K562 (cell line): ENCODE measurements around the gene SPIRE1. TPM values are rescaled to one million over a fixed set of nuclear protein-coding genes. Genes with fewer than 3 reads are reported as not detected.
A peak's percentile ranks its signal among the peaks of the same experiment; 100 is the strongest.

Experiments
- ATAC-seq: fragments of 200-7000 bp; cut with Tn5 transposase; 3 replicates; pipeline ENCODE4 v1.9.1; 2020; ENCODE audit warnings: moderate library complexity
- BruUV-seq: library from RNA; stranded (reverse); fragments of 400-500 nt; replicated peaks from 2 replicates; lab custom pipeline; 2021; lab: Mats Ljungman, UMichigan
- CTCF ChIA-PET: fragments of 300-600 bp; formaldehyde crosslinking; extraction: SDS; loops from one replicate; lab custom pipeline; 2021; ENCODE audit warnings: low intra/inter-chr PET ratio; lab: Yijun Ruan, JAX
- POLR2A ChIA-PET: fragments of 300-600, 350-650 bp; sonication (Branson Sonifier 250); formaldehyde crosslinking; extraction: SDS; loops from one replicate; lab custom pipeline; 2021; ENCODE audit warnings: antibody characterized with exemption, inconsistent platforms; lab: Yijun Ruan, JAX
- DNase-seq, 4 experiments: peaks; one replicate each; pipeline versions ENCODE4 v3.0.0 to v3.0.0-alpha.2; 2011 to 2018; ENCODE audit warnings: low spot score in 3 of 4, mixed read lengths in 3 of 4; ENCODE audit errors: extremely low read depth in 1 of 4
- FAIRE-seq: peaks from 2 replicates; lab custom pipeline; 2011; peaks lifted over from hg19 to GRCh38; lab: Jason Lieb, UNC
- H2AFZ ChIP-seq: 2 replicates; pipeline ENCODE4 v1.6.0; 2011; ENCODE audit warnings: low read depth, low read length, control low read depth, inconsistent platforms
- H3K27ac ChIP-seq: fragments of 200-600 bp; 3 replicates; pipeline ENCODE4 v1.8.0; 2011; ENCODE audit warnings: low read depth, mild to moderate bottlenecking, control low read depth, inconsistent platforms, low read length, moderate library complexity, mixed read lengths; ENCODE audit errors: extremely low read depth
- H3K27me3 ChIP-seq, 2 experiments: fragments of 300-600 bp in 1 of 2; 2 replicates in 1 of 2; 3 replicates in 1 of 2; pipeline versions ENCODE4 v1.6.0 to v1.8.0; 2011; ENCODE audit warnings: inconsistent platforms in 2 of 2, low read length in 2 of 2, mild to moderate bottlenecking in 1 of 2, mixed read lengths in 1 of 2, moderate library complexity in 1 of 2; ENCODE audit not compliant: control insufficient read depth in 2 of 2, insufficient read depth in 2 of 2
- H3K36me3 ChIP-seq: fragments of 300-600 bp; 3 replicates; pipeline ENCODE4 v1.8.0; 2011; ENCODE audit warnings: mild to moderate bottlenecking, low read length, inconsistent platforms; ENCODE audit not compliant: control insufficient read depth, insufficient read depth
- H3K4me1 ChIP-seq, 2 experiments: fragments of 200-600 bp in 1 of 2; replicated peaks in 1 of 2; 2 replicates in 1 of 2; 3 replicates in 1 of 2; pipeline versions ENCODE4 v1.5.1 to v1.8.0; 2011; ENCODE audit warnings: inconsistent platforms in 2 of 2, low read length in 2 of 2, mild to moderate bottlenecking in 1 of 2, mixed read lengths in 1 of 2, moderate library complexity in 1 of 2; ENCODE audit not compliant: control insufficient read depth in 2 of 2, insufficient read depth in 2 of 2
- H3K4me2 ChIP-seq: 2 replicates; pipeline ENCODE4 v1.6.1; 2011; ENCODE audit warnings: low read length, control low read depth, inconsistent platforms, mixed read lengths; ENCODE audit not compliant: insufficient read depth
- H3K4me3 ChIP-seq: fragments of 200-600 bp; sonication (generic), shearing (Covaris generic); 2 replicates; pipeline ENCODE4 v1.5.1; 2016; ENCODE audit warnings: control low read depth, inconsistent platforms
- H3K79me2 ChIP-seq: fragments of 200-600 bp; 3 replicates; pipeline ENCODE4 v1.8.0; 2011; ENCODE audit warnings: low read length, inconsistent platforms; ENCODE audit not compliant: control insufficient read depth, insufficient read depth
- H3K9ac ChIP-seq, 2 experiments: 2 replicates each; pipeline versions ENCODE4 v1.6.0 to v1.6.1; 2011; ENCODE audit warnings: low read depth in 2 of 2, low read length in 2 of 2, control low read depth in 1 of 2, inconsistent platforms in 1 of 2, mild to moderate bottlenecking in 1 of 2, mixed read lengths in 1 of 2; ENCODE audit not compliant: insufficient read depth in 1 of 2
- H3K9me1 ChIP-seq: one replicate; pipeline ENCODE4 v1.6.0; 2011; ENCODE audit warnings: inconsistent platforms, mild to moderate bottlenecking, low read length, moderate library complexity; ENCODE audit not compliant: control insufficient read depth, insufficient read depth
- H3K9me3 ChIP-seq: replicated peaks from 2 replicates; pipeline ENCODE4 v1.5.1; 2011; ENCODE audit warnings: low read depth, low read length, inconsistent platforms; ENCODE audit not compliant: control insufficient read depth, insufficient read depth
- H4K20me1 ChIP-seq: replicated peaks from 2 replicates; pipeline ENCODE4 v1.6.1; 2011; ENCODE audit warnings: low read length, inconsistent platforms, mixed read lengths; ENCODE audit not compliant: control insufficient read depth, insufficient read depth
- CBX3 ChIP-seq, 2 experiments: IDR thresholded peaks; 1 replicate in 1 of 2; 2 replicates in 1 of 2; pipeline ENCODE4 v1.6.1; 2012; ENCODE audit warnings: inconsistent platforms in 2 of 2, low read length in 2 of 2, borderline replicate concordance in 1 of 2, control low read depth in 1 of 2
- LEF1 ChIP-seq: fragments of 450-650 bp; IDR thresholded peaks from 2 replicates; pipeline ENCODE4 v1.6.1; 2016; ENCODE audit warnings: mild to moderate bottlenecking
- MYNN ChIP-seq, 2 experiments: sonication (generic); formaldehyde crosslinking in 1 of 2; IDR thresholded peaks; 2 replicates each; pipeline versions ENCODE4 v1.5.0 to v1.6.1; 2016 to 2020; ENCODE audit warnings: antibody characterized with exemption in 1 of 2, missing genetic modification reagents in 1 of 2
- NELFE ChIP-seq: IDR thresholded peaks from 2 replicates; pipeline ENCODE4 v1.6.1; 2011; ENCODE audit warnings: mild to moderate bottlenecking; ENCODE audit not compliant: insufficient read depth, insufficient read length
- RBM14 ChIP-seq: fragments of 200-400 bp; formaldehyde crosslinking; IDR thresholded peaks from 2 replicates; pipeline ENCODE4 v1.6.1; 2018; ENCODE audit warnings: low read depth, mild to moderate bottlenecking, low read length, moderate library complexity, borderline replicate concordance; ENCODE audit not compliant: insufficient read depth
- STAG1 ChIP-seq: sonication (generic); formaldehyde crosslinking; IDR thresholded peaks from 2 replicates; pipeline ENCODE4 v1.5.0; 2020; ENCODE audit warnings: missing genetic modification reagents, borderline replicate concordance
- TCF3 ChIP-seq: sonication (generic); formaldehyde crosslinking; IDR thresholded peaks from 2 replicates; pipeline ENCODE4 v1.4.0; 2020; ENCODE audit warnings: mild to moderate bottlenecking, missing genetic modification reagents
- ZNF197 ChIP-seq: fragments of 200-800 bp; sonication (Bioruptor generic); IDR thresholded peaks from 2 replicates; pipeline ENCODE4 v1.6.1; 2016; ENCODE audit warnings: low read depth, missing genetic modification characterization, missing compliant biosample characterization
- ZNF75A ChIP-seq: fragments of 450-650 bp; formaldehyde crosslinking; IDR thresholded peaks from 2 replicates; pipeline ENCODE4 v1.4.0; 2020; ENCODE audit warnings: mild to moderate bottlenecking
- WGBS: fragments of 100-300 bp; shearing (Covaris generic); methylation state at CpG from one replicate; pipeline ENCODE4 v1.1.6; 2016; ENCODE audit warnings: low coverage, mixed read lengths; ENCODE audit not compliant: insufficient coverage; ENCODE audit errors: missing lambda C conversion rate; 5-methylcytosine and 5-hydroxymethylcytosine counted together
- in situ Hi-C: fragments of 300-500 bp; cut with MboI; formaldehyde crosslinking; loops from 4 replicates; pipeline ENCODE4 v1.15.0; 2018; ENCODE audit warnings: inconsistent platforms, mixed read lengths
- intact Hi-C: fragments of 100-400 bp; cut with micrococcal nuclease; formaldehyde crosslinking; loops from 2 replicates; pipeline ENCODE4 v1.14.2; 2022
- polyA plus RNA-seq, 8 experiments: library from polyadenylated mRNA; depleted of rRNA in 4 of 8; stranded (reverse) in 5 of 8; unstranded in 3 of 8; fragments of >200 nt; fragmentation: Nextera tagmentation in 2 of 8; fragmentation: Illumina TruSeq in 1 of 8; extraction: Ambion mirVana in 2 of 8; extraction: Trizol in 1 of 8; gene quantifications; 2 replicates each; pipeline versions ENCODE4 v1.2.1 to v1.2.3, GENCODE V29; 2011 to 2014; ENCODE audit warnings: inconsistent platforms in 1 of 8, missing spikeins in 1 of 8
- total RNA-seq, 7 experiments: library from RNA; depleted of rRNA in 6 of 7; stranded (reverse); fragments of >200 nt in 6 of 7; fragmentation: Illumina TruSeq in 2 of 7; extraction: Trizol in 2 of 7; gene quantifications; 2 replicates each; pipeline versions ENCODE4 v1.2.1 to v1.2.3, GENCODE V29; 2011 to 2021; ENCODE audit warnings: low replicate concordance in 1 of 7
- TF ChIP-seq, protein P1 (sequence below), 2 experiments: IDR thresholded peaks in 1 of 2; conservative IDR thresholded peaks in 1 of 2; 2 replicates each; pipeline ENCODE4 v1.6.1; 2016; ENCODE audit warnings: low read depth in 2 of 2, mild to moderate bottlenecking in 1 of 2, missing compliant biosample characterization in 1 of 2, missing genetic modification characterization in 1 of 2, moderate library complexity in 1 of 2

The SPIRE1 gene
- total and polyA plus RNA-seq, 9 of the 15 experiments (the other 6 are each of a cell fraction or from before 2014, with no cell fraction given) = 2.9 to 14.0 (median 10.2) TPM

DNA sequence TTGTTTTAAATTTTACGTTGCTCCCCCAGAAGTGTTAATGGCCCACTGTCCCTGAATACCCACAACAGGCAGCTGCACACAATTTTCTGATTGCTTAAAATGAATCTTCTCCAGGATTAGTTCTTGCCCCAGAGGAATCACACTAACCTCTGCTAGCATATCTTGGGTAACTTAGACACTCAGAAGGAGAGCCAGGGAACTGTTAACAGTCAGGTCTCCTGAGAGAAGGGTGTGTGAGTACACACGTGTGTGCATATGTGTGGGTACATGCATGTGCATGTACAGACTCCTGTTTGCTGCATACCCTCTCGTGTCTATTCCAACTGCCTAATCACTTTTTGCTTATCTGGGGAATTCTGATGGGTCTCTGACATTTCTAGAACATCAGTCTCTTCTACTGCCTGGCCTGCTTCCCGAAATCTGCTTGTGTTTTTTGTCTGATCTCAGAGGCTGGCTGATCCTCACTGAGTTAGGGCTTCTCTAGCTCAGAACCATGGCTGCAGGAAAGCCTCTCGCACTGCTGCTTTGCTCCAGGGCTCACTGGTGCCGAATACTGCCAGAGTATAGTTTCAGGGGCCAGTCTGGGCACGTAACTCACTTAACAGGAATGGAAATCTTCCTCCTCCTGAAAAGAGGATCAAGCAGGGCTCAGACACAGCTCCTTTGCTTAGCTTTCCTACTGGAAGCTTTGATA lies 187.4 kb downstream of the SPIRE1 start:
- Histone ChIP-seq H3K36me3 (no peaks in the 10 kb centered on the region), H3K27me3 (no peaks in the 10 kb centered on the region), H3K4me3 (no peak overlapping the region), H3K9me1 (no peaks in the 10 kb centered on the region), H3K9me3 (no peaks in the 10 kb centered on the region), H4K20me1 (no peaks in the 10 kb centered on the region), H3K4me2 (no peak overlapping the region), H3K9ac (peak overlapping the region in 1 of 2 experiments; percentile 60; a peak in 1 of 4 replicates), H2AFZ (no peak overlapping the region), H3K27ac (no peak overlapping the region), H3K79me2 (no peaks in the 10 kb centered on the region), H3K4me1 (peaks cover 7 to 8% of the 10 kb centered on the region in 2 experiments; a peak in 4 of 5 replicates)
- no peak for ATAC-seq
- ChIA-PET CTCF (no interaction called here), POLR2A (interaction anchor here (0.5 to 1.0 kb wide), 2 partner anchors 9 to 48 kb away, joined by 3 to 5 read pairs; no protein-coding TSS in a partner anchor)
- no peak for DNase-seq
- WGBS = 45% methylated on average over 7 of the region's 7 CpGs
- in situ Hi-C loops (no loop called here), intact Hi-C loops (loop anchor here (10.0 kb wide), 1 partner anchor 184 kb away; the partner anchor contains the start of gene SPIRE1)
- no peak for FAIRE-seq
- TF ChIP-seq RBM14 (no peak), STAG1 (CRISPR knock-in tag) (no peak), ZNF75A (CRISPR knock-in tag) (no peak), TCF3 (CRISPR knock-in tag) (no peak), MYNN (IDR thresholded peaks at IDR 0.05) (no peak), MYNN (CRISPR knock-in tag; IDR thresholded peaks at IDR 0.05) (no peak), NELFE (no peak), LEF1 (no peak), CBX3 (IDR thresholded peaks at IDR 0.05; ENCODE audit: borderline replicate concordance in 1 of 2, low read length in 2 of 2) (no peak), ZNF197 (CRISPR knock-in tag) (no peak)
- TF ChIP-seq, protein P1, sequence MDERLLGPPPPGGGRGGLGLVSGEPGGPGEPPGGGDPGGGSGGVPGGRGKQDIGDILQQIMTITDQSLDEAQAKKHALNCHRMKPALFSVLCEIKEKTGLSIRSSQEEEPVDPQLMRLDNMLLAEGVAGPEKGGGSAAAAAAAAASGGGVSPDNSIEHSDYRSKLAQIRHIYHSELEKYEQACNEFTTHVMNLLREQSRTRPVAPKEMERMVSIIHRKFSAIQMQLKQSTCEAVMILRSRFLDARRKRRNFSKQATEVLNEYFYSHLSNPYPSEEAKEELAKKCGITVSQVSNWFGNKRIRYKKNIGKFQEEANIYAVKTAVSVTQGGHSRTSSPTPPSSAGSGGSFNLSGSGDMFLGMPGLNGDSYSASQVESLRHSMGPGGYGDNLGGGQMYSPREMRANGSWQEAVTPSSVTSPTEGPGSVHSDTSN (CRISPR knock-in tag; IDR thresholded peaks at IDR 0.05; ENCODE audit: low read depth) = no peak
- TF ChIP-seq, protein P1 (tag; conservative IDR thresholded peaks at IDR 0.05; ENCODE audit: low read depth) = no peak
- no TSS peak for BruUV-seq
